G401 (cell line): ENCODE measurements around the gene PRRG3. TPM values are rescaled to one million over a fixed set of nuclear protein-coding genes. Genes with fewer than 3 reads are reported as not detected.
"Not testable (repeated sequence)": the region's sequence is repeated elsewhere in the genome, so short reads cannot be mapped to it uniquely, and the experiment has no call there.

ENCODE experiments used
- DNase-seq: peaks from one replicate; pipeline ENCODE4 v3.0.0-alpha.2; 2015; ENCODE audit warnings: low spot score
- in situ Hi-C: cut with HindIII; loops from 2 replicates; pipeline ENCODE4 v1.10.0; 2016; ENCODE audit warnings: low sequenced_read_pairs, mixed read lengths
- total RNA-seq: library from RNA; depleted of rRNA; stranded (reverse); fragments of >200 nt; shearing (Covaris generic); gene quantifications from 2 replicates; pipeline ENCODE4 v1.2.3, GENCODE V29; 2014; rRNA removed

Gene PRRG3
- total RNA-seq = not detected in 2 replicates

GRCh38 chrX:151694661-151695582, at the start of gene PRRG3:
TSS of gene PRRG3 (plus strand) at chrX:151695458. CDS start at chrX:151698815, 3,357 bp downstream.
- in situ Hi-C loops = no loop called here
- DNase-seq = no peak

GRCh38 chrX:151675121-151675746, 20.0 kb upstream of the PRRG3 start:
- in situ Hi-C loops = no loop called here
- DNase-seq = no peak

DNA sequence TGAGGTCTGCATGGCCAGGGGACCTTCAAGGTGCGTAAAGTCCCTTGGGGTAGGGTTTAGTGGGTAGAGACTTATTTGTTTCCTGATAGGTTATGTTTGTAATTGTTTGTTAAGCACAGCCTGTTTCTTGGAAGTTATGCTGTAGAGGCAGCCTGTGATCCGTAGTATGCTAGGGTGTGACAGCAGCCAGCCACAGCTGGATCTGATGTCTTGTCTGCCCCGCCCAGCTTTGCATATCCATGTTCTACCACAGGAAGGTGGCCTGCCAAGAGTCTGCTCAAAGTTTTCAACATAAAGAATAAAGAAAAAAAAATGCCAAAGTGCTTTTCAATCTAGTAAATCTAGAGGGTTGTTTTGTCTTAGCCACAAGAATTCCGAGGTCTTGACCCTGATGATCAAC, 19.1 kb upstream of the PRRG3 start:
- DNase-seq = no peak
- in situ Hi-C loops = no loop called here

- no peak for DNase-seq
- in situ Hi-C loops = no loop called here
Observed at GRCh38 chrX:151679798-151680402, 15.4 kb upstream of the PRRG3 start.

DNA sequence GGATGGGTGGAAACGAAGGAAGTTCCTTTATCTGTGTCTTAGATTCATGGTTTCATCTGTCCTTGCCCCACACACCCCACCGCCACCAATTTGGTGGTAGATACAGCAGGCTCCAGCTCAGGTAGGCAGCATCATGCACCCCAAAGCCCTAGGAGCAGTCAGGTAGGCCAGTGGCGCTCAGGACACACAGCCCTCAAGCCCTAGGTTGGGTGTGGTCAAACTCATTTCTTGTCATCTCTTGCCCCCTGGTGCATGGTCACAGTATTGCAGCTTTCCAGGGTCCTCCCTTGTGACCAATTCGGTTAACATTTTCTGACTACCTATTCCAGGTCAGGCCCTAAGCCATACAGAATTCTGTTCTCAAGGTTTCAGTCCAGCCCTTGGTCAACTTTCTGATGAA, 14.5 kb upstream of the PRRG3 start:
- peak; percentile 3 for DNase-seq
- in situ Hi-C loops = no loop called here

- no peak for DNase-seq
- in situ Hi-C loops = no loop called here
Observed at GRCh38 chrX:151687635-151688034, 7.6 kb upstream of the PRRG3 start.

DNA sequence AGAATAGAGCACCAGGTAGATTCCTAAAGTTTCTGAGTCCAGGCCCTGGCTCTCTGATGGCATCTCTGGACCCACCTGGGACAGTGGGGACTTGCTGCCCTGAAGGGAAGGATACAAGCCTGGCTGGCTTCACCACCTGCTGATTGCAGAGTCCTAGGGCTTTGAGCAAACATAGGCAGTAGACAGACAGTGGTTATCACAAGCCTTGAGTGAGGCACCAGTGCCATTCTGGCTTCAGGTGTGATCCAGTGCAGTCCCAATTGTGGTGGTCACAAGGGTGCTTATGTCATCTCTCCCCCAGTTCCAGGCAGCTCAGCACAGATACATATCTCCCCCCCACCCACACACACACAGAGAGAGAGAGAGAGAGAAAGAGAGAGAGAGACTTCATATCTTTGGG, 6.6 kb upstream of the PRRG3 start:
- in situ Hi-C loops = no loop called here
- DNase-seq = no peak

DNA sequence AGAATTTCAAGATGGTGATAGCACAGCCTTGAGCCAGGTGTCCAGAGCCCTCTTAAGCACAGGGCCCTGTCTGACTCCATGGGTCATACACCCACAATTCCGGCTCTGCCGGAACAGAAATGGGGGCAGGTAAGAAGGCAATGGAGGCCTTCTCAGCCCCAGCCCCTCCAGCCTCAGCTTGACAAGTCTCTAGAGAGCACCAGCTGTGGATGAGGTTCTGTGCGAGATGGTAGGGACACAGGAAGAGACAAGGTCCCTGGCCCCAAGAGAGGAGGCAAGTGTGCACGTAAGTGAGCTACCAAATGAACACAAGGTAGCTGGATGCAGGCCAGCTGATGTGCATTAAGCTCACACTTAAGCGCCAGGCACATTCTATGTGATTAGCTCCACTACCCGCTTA, 2.4 kb upstream of the PRRG3 start:
- in situ Hi-C loops = no loop called here
- DNase-seq = no peak

DNA sequence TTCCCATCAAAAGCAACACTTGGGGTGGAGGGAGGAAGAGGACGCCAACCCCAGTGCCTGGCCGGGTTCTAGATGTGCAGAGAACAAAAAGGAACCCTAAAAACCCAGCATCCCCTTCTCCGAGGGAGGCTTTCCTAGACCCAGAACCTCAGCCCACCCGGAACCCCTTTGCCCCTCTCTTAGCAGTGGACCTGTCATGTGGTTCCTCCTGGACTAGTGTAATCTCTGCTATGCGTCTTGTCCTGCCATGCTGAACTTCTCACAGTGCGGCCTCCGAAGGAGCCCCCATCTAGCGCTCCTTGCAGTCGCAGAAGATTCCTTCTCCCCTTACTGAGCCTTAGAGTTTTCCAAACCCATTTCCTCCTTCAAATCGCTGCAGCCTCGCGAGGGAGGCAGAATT, 1.1 kb upstream of the PRRG3 start:
- no peak for DNase-seq
- in situ Hi-C loops = no loop called here

- DNase-seq = no peak
- in situ Hi-C loops = no loop called here
Observed at GRCh38 chrX:151695583-151696340, 504 bp downstream of the PRRG3 start.

DNA sequence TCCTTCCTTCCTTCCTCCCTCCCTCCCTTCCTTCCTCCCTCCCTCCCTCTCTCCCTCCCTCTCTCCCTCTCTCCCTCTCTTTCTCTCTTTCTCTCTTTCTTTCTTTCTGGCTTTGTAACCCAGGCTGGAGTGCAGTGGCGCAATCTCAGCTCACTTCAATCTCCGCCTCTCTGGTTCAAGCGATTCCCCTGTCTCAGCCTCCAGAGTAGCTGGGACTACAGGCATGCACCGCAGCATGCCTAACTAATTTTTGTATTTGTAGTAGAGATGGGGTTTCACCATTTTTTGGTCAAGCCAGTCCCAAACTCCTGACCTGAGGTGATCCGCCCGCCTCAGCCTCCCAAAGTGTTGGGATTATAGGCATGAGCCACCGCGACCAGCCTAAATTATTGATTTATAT, 1.8 kb downstream of the PRRG3 start:
- DNase-seq, in situ Hi-C loops: not testable (repeated sequence)

DNA sequence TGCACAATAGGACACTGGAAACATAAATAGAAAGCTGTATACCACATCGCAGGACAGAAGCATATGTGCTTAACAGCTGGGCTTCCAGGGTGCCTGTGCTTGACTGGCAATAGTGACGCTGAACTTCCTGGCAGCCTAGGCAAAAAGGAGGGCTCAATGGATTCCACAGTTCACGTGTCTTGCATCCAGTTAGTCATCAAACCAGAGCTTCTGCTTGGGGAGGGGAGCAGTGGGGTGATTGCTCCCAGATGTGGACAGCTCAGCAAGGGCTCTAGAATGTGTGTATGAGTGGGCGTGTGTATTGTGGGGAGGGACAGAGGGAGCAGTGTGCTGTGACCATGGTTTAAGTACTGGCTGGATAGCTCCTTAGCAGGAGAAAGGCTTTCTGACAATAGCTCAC, 2.3 kb downstream of the PRRG3 start:
- no peak for DNase-seq
- in situ Hi-C loops = no loop called here

DNA sequence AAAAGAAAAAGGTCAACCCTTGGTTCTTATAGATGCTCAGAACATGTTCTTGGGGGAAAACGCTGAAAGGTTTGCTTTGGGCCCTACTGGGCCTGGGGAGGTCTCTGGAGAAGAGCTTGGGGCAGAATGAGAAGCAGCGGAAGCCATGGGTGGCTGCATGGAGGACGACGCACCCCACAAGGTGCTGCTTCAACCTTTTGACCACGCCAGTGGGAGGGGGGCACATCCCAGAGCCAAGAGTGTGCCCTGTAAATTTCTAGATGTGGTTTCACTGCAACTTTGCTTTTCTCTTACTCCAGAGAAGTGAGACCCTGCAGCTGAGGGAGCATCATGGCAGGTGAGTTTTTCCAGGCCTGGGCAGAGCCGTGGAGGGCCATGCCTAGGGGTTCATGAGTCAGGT, 3.2 kb downstream of the PRRG3 start:
- in situ Hi-C loops = no loop called here
- no peak for DNase-seq

DNA sequence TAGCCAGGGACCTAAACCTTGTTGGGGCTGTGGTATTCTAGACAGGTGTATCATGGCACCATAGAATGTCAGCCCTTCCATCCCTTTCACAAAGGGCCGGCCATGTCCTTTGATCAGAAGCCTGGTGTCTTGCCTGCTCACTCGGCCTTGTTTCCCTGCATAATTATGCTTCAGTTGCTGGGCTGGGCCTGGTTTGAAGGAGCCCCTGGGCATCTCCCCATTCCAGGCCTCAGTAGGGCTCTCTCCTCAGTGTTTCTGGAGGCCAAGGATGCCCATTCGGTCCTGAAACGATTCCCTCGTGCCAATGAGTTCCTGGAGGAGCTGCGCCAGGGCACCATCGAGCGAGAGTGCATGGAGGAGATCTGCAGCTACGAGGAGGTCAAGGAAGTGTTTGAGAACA, 4.5 kb downstream of the PRRG3 start:
- in situ Hi-C loops = no loop called here
- no peak for DNase-seq

DNA sequence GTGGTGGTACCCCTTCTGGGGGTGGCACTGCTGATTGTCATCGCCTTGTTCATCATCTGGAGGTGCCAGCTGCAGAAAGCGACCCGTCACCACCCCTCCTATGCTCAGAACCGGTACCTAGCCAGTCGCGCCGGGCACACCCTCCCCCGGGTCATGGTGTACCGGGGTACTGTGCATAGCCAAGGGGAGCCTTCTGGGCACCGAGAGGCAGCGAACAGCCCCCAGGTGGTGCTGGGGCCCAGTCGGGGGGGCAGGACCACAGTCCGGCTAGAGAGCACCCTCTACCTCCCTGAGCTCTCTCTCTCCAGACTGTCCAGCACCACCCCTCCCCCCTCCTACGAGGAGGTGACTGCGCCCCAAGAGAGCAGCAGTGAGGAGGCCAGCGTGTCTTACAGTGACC, 5.3 kb downstream of the PRRG3 start:
- in situ Hi-C loops = no loop called here

DNA sequence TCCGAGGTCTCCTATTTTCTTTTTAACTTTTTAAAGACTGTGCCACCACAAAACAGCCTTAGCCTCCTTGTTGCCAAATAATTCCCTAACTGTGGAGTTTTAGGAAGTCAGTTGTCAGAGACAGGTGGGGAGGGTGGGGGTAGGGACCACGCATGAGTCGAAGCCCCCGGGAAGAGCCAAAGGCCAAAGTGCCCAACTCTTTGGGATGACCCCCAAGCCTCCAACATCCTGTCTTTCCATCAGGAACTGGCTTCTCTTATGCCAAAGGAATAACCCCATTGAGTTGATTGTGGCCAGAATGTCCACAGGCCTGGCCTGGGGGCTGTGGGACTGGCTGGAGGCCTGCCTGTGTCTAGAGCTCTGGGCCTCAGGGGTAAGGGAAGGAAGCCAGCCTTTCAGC, 5.8 kb downstream of the PRRG3 start:
- DNase-seq = no peak
- in situ Hi-C loops = no loop called here

More for the DNA sequence above, 5.3 kb downstream of the PRRG3 start:
- no peak for DNase-seq

GRCh38 chrX:151701531-151701930, 6.3 kb downstream of the PRRG3 start:
- DNase-seq = no peak
- in situ Hi-C loops = no loop called here

- in situ Hi-C loops = no loop called here
Observed at GRCh38 chrX:151702026-151702714, 6.9 kb downstream of the PRRG3 start.

DNA sequence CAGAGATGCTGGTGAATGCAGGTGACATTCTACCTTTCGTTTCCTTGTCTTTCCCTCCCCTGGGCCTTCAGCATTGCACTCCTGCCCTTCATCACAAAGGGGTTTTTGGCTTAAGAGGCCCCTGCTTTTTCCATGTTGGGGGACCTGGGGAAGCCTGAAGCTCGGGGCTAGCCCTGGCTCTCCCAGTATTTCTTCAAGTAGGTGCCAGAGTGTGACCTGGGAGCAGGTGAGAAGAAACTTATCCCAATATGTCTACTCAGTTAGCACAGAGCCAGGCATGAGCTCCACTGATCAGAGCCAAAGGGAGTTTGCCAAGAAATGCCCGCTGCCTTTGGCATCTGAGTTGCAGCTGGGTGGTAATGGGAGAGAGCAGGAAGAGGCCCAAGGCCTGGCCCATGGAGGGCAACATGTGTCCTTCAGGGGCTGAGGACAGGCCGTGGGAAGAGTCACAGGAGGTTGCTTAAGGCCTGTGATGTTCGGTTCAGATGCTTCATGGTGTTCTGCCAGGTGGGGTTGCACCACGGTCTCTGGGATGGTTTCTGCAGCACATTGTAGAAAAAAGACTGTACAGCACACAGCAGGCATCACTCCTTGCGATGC, 7.6 kb downstream of the PRRG3 start:
- in situ Hi-C loops = no loop called here

More at GRCh38 chrX:151702026-151702714, 6.9 kb downstream of the PRRG3 start:
- DNase-seq = no peak

More for the DNA sequence above, 7.6 kb downstream of the PRRG3 start:
- no peak for DNase-seq
